Uterus (tissue), 4 donors: ENCODE measurements around the gene ITGA2. TPM values are rescaled to one million over a fixed set of nuclear protein-coding genes. Genes with fewer than 3 reads are reported as not detected.

Source experiments
- DNase-seq, 2 donors: peaks; one replicate each; pipeline ENCODE4 v3.0.0-alpha.2; 2019 to 2020
- H3K27ac ChIP-seq, 2 donors: fragments of 200-600 bp; sonication (generic); 1 replicate in 1 of 2; 2 replicates in 1 of 2; pipeline ENCODE4 v1.5.1; 2016 to 2018
- H3K27me3 ChIP-seq, 2 donors: fragments of 200-600 bp; sonication (generic); one replicate each; pipeline ENCODE4 v1.5.1; 2018 to 2019; ENCODE audit warnings: control low read depth in 1 of 2
- H3K36me3 ChIP-seq, 2 donors: fragments of 200-600 bp; sonication (generic); one replicate each; pipeline ENCODE4 v1.5.1; 2019; ENCODE audit warnings: control low read depth in 1 of 2
- H3K4me1 ChIP-seq, 2 donors: fragments of 200-600 bp; sonication (generic); one replicate each; pipeline ENCODE4 v1.5.1; 2018 to 2019; ENCODE audit warnings: control low read depth in 1 of 2
- H3K4me3 ChIP-seq, 2 donors: fragments of 200-600 bp; sonication (generic); 1 replicate in 1 of 2; 2 replicates in 1 of 2; pipeline ENCODE4 v1.5.1; 2018 to 2019; ENCODE audit warnings: mild to moderate bottlenecking in 1 of 2
- H3K9me3 ChIP-seq, 2 donors: fragments of 200-600 bp; sonication (generic); one replicate each; pipeline ENCODE4 v1.5.1; 2019; ENCODE audit warnings: control low read depth in 1 of 2
- POLR2A ChIP-seq, 2 donors: fragments of 450-650 bp; IDR thresholded peaks; one replicate each; pipeline ENCODE4 v1.6.1; 2016; ENCODE audit warnings: antibody characterized with exemption in 2 of 2, mild to moderate bottlenecking in 1 of 2, moderate library complexity in 1 of 2
- intact Hi-C: fragments of 100-400 bp; cut with DNase I; formaldehyde crosslinking; loops from one replicate; pipeline ENCODE4 v1.15.1; 2023; ENCODE audit warnings: low total_unique reads
- total RNA-seq, 4 donors: library from RNA; depleted of rRNA in 3 of 4; stranded (reverse); fragments of >200 nt in 3 of 4; gene quantifications; one replicate each; pipeline versions ENCODE4 v1.1.0 to v1.2.4, GENCODE V29; 2014 to 2023
- TF ChIP-seq, protein P1 (sequence below), 4 experiments: fragments of 200-600 bp in 2 of 4; fragments of 450-650 bp in 2 of 4; sonication (generic) in 2 of 4; IDR thresholded peaks; one replicate each; pipeline ENCODE4 v1.5.1; 2016 to 2019; ENCODE audit warnings: antibody characterized with exemption in 4 of 4, mild to moderate bottlenecking in 2 of 4, moderate library complexity in 1 of 4
- donor health status: DM: yes; HTN: yes; CAD: no.

ITGA2 gene
- total RNA-seq, 4 donors from 2014 or later = 1.3 to 22.4 (median 4.5) TPM

DNA sequence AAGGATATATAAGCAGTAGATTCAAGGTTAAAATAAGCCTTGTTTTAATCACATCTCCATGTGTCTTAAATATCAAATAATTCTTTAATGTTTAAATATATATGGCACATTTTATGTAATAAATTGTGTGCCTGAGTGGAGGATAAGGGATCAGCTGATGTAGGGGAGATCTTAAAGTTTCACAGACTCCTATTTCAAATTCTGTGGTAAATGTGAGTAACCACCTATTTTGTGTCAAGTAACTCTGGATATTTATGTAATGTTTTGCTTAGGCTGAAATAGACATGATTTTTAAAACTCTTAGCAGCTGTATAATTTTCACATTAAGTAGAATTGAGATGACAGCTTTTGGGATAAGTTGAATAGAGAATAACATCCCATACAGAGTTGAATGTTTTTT, 41.3 kb upstream of the ITGA2 start:
- intact Hi-C loops = no loop called here
- no peak for DNase-seq
- TF ChIP-seq, protein P1, sequence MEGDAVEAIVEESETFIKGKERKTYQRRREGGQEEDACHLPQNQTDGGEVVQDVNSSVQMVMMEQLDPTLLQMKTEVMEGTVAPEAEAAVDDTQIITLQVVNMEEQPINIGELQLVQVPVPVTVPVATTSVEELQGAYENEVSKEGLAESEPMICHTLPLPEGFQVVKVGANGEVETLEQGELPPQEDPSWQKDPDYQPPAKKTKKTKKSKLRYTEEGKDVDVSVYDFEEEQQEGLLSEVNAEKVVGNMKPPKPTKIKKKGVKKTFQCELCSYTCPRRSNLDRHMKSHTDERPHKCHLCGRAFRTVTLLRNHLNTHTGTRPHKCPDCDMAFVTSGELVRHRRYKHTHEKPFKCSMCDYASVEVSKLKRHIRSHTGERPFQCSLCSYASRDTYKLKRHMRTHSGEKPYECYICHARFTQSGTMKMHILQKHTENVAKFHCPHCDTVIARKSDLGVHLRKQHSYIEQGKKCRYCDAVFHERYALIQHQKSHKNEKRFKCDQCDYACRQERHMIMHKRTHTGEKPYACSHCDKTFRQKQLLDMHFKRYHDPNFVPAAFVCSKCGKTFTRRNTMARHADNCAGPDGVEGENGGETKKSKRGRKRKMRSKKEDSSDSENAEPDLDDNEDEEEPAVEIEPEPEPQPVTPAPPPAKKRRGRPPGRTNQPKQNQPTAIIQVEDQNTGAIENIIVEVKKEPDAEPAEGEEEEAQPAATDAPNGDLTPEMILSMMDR (IDR thresholded peaks at IDR 0.05) = no peak
- no peak for TF ChIP-seq POLR2A (IDR thresholded peaks at IDR 0.05)
- Histone ChIP-seq H3K36me3 (no peaks in the 10 kb centered on the region), H3K27ac (peak overlapping the region in 1 of 2 donors; percentile 53), H3K27me3 (no peaks in the 10 kb centered on the region), H3K4me3 (no peak overlapping the region), H3K9me3 (no peaks in the 10 kb centered on the region), H3K4me1 (no peaks in the 10 kb centered on the region)

- Histone ChIP-seq H3K36me3 (no peaks in the 10 kb centered on the region), H3K9me3 (no peaks in the 10 kb centered on the region), H3K4me1 (no peaks in the 10 kb centered on the region), H3K27ac (peak overlapping the region; percentile 5 to 53), H3K27me3 (no peaks in the 10 kb centered on the region), H3K4me3 (no peak overlapping the region)
- peak; percentile 47 to 65 for DNase-seq
- TF ChIP-seq, protein P1 (IDR thresholded peaks at IDR 0.05) = peak; percentile 59 to 90 (median 74)
- TF ChIP-seq POLR2A (IDR thresholded peaks at IDR 0.05) = no peak
- intact Hi-C loops = no loop called here
These were observed 40.6 kb upstream of the ITGA2 start for GRCh38 chr5:52948418-52949076.

DNA sequence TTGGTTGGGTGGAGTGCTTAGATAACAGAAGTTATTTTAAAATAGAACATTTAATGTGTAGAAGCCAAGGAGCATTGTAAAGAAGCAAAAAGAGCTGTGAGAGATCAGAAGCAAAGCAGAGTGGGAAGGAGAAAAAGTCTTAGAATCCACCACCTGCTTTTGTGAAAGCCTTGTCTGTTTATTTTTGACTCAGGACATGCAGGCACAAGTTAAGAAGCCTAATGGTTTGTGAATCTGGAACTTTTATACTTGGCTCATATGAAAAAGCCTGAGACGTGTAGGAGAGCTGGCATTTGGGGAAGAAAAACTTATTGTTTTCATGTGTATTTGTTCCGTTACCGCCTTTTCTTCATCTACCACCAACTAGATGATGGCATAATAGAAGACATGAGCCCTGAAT, 38.5 kb upstream of the ITGA2 start:
- Histone ChIP-seq H3K27ac (no peak overlapping the region), H3K27me3 (no peaks in the 10 kb centered on the region), H3K9me3 (no peaks in the 10 kb centered on the region), H3K4me1 (no peaks in the 10 kb centered on the region), H3K4me3 (no peak overlapping the region), H3K36me3 (no peaks in the 10 kb centered on the region)
- no peak for DNase-seq
- no peak for TF ChIP-seq POLR2A (IDR thresholded peaks at IDR 0.05)
- TF ChIP-seq, protein P1 (IDR thresholded peaks at IDR 0.05) = no peak
- intact Hi-C loops = no loop called here

GRCh38 chr5:52952483-52952882, 36.7 kb upstream of the ITGA2 start:
- H3K36me3 ChIP-seq = no peaks in the 10 kb centered on the region
- no peak for DNase-seq

DNA sequence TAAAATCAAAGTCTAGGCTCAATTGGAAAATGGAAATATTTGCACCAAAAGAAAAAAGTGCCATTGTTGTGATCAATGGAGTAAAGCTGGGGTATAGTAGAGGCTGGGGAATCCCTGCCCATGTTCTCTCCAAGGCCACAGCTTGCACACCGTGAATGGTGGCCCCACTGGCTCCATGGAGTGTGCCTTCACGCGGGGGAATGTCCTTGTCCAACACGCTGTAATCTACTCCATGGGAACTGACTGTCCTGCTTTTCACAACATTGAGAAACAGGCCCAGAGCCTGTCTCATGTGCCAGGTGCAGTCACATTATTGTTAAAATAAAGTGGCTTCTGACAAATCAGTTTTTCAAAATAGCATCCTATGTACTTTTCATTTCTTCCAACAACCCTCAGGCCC, 33.1 kb upstream of the ITGA2 start:
- Histone ChIP-seq H3K9me3 (no peaks in the 10 kb centered on the region), H3K27ac (no peak overlapping the region), H3K36me3 (no peaks in the 10 kb centered on the region), H3K4me1 (no peaks in the 10 kb centered on the region), H3K4me3 (no peak overlapping the region), H3K27me3 (no peaks in the 10 kb centered on the region)
- no peak for DNase-seq
- TF ChIP-seq, protein P1 (IDR thresholded peaks at IDR 0.05) = no peak
- no peak for TF ChIP-seq POLR2A (IDR thresholded peaks at IDR 0.05)
- intact Hi-C loops = no loop called here

More at GRCh38 chr5:52952483-52952882, 36.7 kb upstream of the ITGA2 start:
- H3K4me1 ChIP-seq = no peaks in the 10 kb centered on the region
- no peak overlapping the region for H3K27ac ChIP-seq
- no peak overlapping the region for H3K4me3 ChIP-seq
- H3K27me3 ChIP-seq = no peaks in the 10 kb centered on the region
- intact Hi-C loops = no loop called here
- H3K9me3 ChIP-seq = no peaks in the 10 kb centered on the region
- TF ChIP-seq POLR2A (IDR thresholded peaks at IDR 0.05) = no peak
- TF ChIP-seq, protein P1 (IDR thresholded peaks at IDR 0.05) = no peak
